IMR-90 (cell line): ENCODE data around the gene PAX3. TPM values are rescaled to one million over a fixed set of nuclear protein-coding genes. Genes with fewer than 3 reads are reported as not detected.

Experiments used
- ATAC-seq: fragments of 200-7000 bp; cut with Tn5 transposase; 2 replicates; pipeline ENCODE4 v1.9.1; 2020; ENCODE audit warnings: low read depth, mild to moderate bottlenecking, moderate library complexity
- BruUV-seq: library from RNA; stranded (reverse); fragments of 400-500 nt; replicated peaks from 2 replicates; lab custom pipeline; 2021; lab: Mats Ljungman, UMichigan
- CTCF ChIA-PET: fragments of 300-600 bp; formaldehyde crosslinking; extraction: SDS; loops from one replicate; lab custom pipeline; 2021; ENCODE audit warnings: antibody characterized with exemption; lab: Yijun Ruan, JAX
- POLR2A ChIA-PET: fragments of 300-600 bp; sonication (Branson Sonifier 250); formaldehyde crosslinking; loops from one replicate; lab custom pipeline; 2022; ENCODE audit warnings: antibody characterized with exemption; ENCODE audit not compliant: unreplicated experiment; lab: Charles Lee
- DNase-seq: peaks from one replicate; pipeline ENCODE4 v3.0.0; 2013
- H2AFZ ChIP-seq: replicated peaks from 2 replicates; pipeline ENCODE3; 2013; ENCODE audit warnings: low read length, mild to moderate bottlenecking; ENCODE audit not compliant: poor library complexity
- H2AK5ac ChIP-seq: 2 replicates; pipeline ENCODE4 v1.6.1; 2013; ENCODE audit warnings: low read depth, low read length, inconsistent platforms
- H2AK9ac ChIP-seq: replicated peaks from 2 replicates; pipeline ENCODE3; 2013; ENCODE audit warnings: mild to moderate bottlenecking, low read depth, low read length, moderate library complexity; ENCODE audit not compliant: poor library complexity
- H2BK120ac ChIP-seq: 2 replicates; pipeline ENCODE4 v1.6.1; 2013; ENCODE audit warnings: low read depth, low read length, inconsistent platforms
- H2BK15ac ChIP-seq: 3 replicates; pipeline ENCODE4 v1.6.1; 2013; ENCODE audit warnings: low read depth, low read length, inconsistent platforms
- H2BK20ac ChIP-seq: 2 replicates; pipeline ENCODE4 v1.6.1; 2013; ENCODE audit warnings: low read depth, mild to moderate bottlenecking, inconsistent platforms, low read length, moderate library complexity
- H2BK5ac ChIP-seq: 2 replicates; pipeline ENCODE4 v1.6.1; 2013; ENCODE audit warnings: mild to moderate bottlenecking, low read depth, low read length, inconsistent platforms; ENCODE audit not compliant: poor library complexity, severe bottlenecking
- H3K14ac ChIP-seq: replicated peaks from 2 replicates; pipeline ENCODE4 v1.6.1; 2013; ENCODE audit warnings: low read depth, low read length, inconsistent platforms
- H3K18ac ChIP-seq: 2 replicates; pipeline ENCODE4 v1.6.1; 2013; ENCODE audit warnings: low read depth, low read length, control low read depth
- H3K23ac ChIP-seq: 2 replicates; pipeline ENCODE4 v1.6.1; 2013; ENCODE audit warnings: low read depth, low read length, inconsistent platforms
- H3K27ac ChIP-seq: 2 replicates; pipeline ENCODE4 v1.5.1; 2013; ENCODE audit warnings: mild to moderate bottlenecking, control low read depth, low read length; ENCODE audit not compliant: insufficient read depth
- H3K27me3 ChIP-seq: 2 replicates; pipeline ENCODE4 v1.6.1; 2013; ENCODE audit warnings: low read length; ENCODE audit not compliant: control insufficient read depth, insufficient read depth
- H3K36me3 ChIP-seq: 2 replicates; pipeline ENCODE4 v1.6.1; 2013; ENCODE audit warnings: low read length, mixed read lengths; ENCODE audit not compliant: control insufficient read depth, insufficient read depth
- H3K4ac ChIP-seq: 2 replicates; pipeline ENCODE4 v1.6.1; 2013; ENCODE audit warnings: low read depth, low read length, inconsistent platforms
- H3K4me1 ChIP-seq: 2 replicates; pipeline ENCODE4 v1.6.1; 2013; ENCODE audit warnings: low read length, mixed read lengths; ENCODE audit not compliant: control insufficient read depth, insufficient read depth
- H3K4me2 ChIP-seq: 2 replicates; pipeline ENCODE4 v1.6.1; 2013; ENCODE audit warnings: low read depth, mild to moderate bottlenecking, control low read depth, low read length, moderate library complexity
- H3K4me3 ChIP-seq: 2 replicates; pipeline ENCODE4 v1.5.1; 2013; ENCODE audit warnings: low read depth, mild to moderate bottlenecking, control low read depth, low read length, moderate library complexity; ENCODE audit not compliant: insufficient read depth
- H3K56ac ChIP-seq: 2 replicates; pipeline ENCODE4 v1.6.1; 2013; ENCODE audit warnings: low read length, inconsistent platforms; ENCODE audit not compliant: insufficient read depth; ENCODE audit errors: extremely low read depth
- H3K79me1 ChIP-seq, 2 experiments: 2 replicates each; pipeline ENCODE4 v1.6.1; 2013; ENCODE audit warnings: low read length in 2 of 2, inconsistent platforms in 1 of 2, low read depth in 1 of 2
- H3K9ac ChIP-seq: 2 replicates; pipeline ENCODE4 v1.6.1; 2013; ENCODE audit warnings: low read depth, low read length, control low read depth
- H3K9me1 ChIP-seq: 2 replicates; pipeline ENCODE4 v1.6.1; 2013; ENCODE audit warnings: low read length, inconsistent platforms; ENCODE audit not compliant: insufficient read depth
- H3K9me3 ChIP-seq: 2 replicates; pipeline ENCODE4 v1.6.1; 2013; ENCODE audit warnings: low read length; ENCODE audit not compliant: control insufficient read depth, insufficient read depth
- H4K20me1 ChIP-seq: 2 replicates; pipeline ENCODE4 v1.6.1; 2013; ENCODE audit warnings: low read length, inconsistent platforms; ENCODE audit not compliant: insufficient read depth
- H4K5ac ChIP-seq: 2 replicates; pipeline ENCODE4 v1.6.1; 2013; ENCODE audit warnings: mild to moderate bottlenecking, low read depth, low read length, control low read depth
- H4K8ac ChIP-seq, 2 experiments: 2 replicates each; pipeline ENCODE4 v1.6.1; 2013; ENCODE audit warnings: low read depth in 2 of 2, low read length in 2 of 2, control low read depth in 1 of 2, inconsistent platforms in 1 of 2
- H4K91ac ChIP-seq: 2 replicates; pipeline ENCODE4 v1.6.1; 2013; ENCODE audit warnings: low read depth, low read length, inconsistent platforms; ENCODE audit not compliant: insufficient read depth
- BHLHE40 ChIP-seq: fragments of 150-350 bp; IDR thresholded peaks from 2 replicates; pipeline ENCODE4 v1.6.1; 2016; ENCODE audit warnings: mild to moderate bottlenecking, low read depth, low read length
- CEBPB ChIP-seq: IDR thresholded peaks from 2 replicates; pipeline ENCODE4 v1.6.1; 2012; ENCODE audit warnings: low read depth, low read length, improper control_type of control experiment
- CHD1 ChIP-seq: IDR thresholded peaks from 2 replicates; pipeline ENCODE4 v1.6.1; 2012; ENCODE audit warnings: low read depth, low read length, improper control_type of control experiment
- FOS ChIP-seq: fragments of 150-350 bp; IDR thresholded peaks from 2 replicates; pipeline ENCODE4 v1.6.1; 2016; ENCODE audit warnings: low read depth, low read length
- MAFK ChIP-seq: IDR thresholded peaks from 2 replicates; pipeline ENCODE4 v1.6.1; 2012; ENCODE audit warnings: low read depth, low read length, improper control_type of control experiment
- MXI1 ChIP-seq: IDR thresholded peaks from 2 replicates; pipeline ENCODE4 v1.6.1; 2012; ENCODE audit warnings: low read depth, mild to moderate bottlenecking, low read length, moderate library complexity, borderline replicate concordance
- POLR2A ChIP-seq: IDR thresholded peaks from 2 replicates; pipeline ENCODE4 v1.6.1; 2012; ENCODE audit warnings: mild to moderate bottlenecking, low read depth, low read length
- RAD21 ChIP-seq: IDR thresholded peaks from 2 replicates; pipeline ENCODE4 v1.6.1; 2012; ENCODE audit warnings: low read length, improper control_type of control experiment
- RCOR1 ChIP-seq: IDR thresholded peaks from 2 replicates; pipeline ENCODE4 v1.6.1; 2012; ENCODE audit warnings: mild to moderate bottlenecking, low read length, improper control_type of control experiment; ENCODE audit not compliant: insufficient replicate concordance
- SMC3 ChIP-seq: fragments of 150-350 bp; IDR thresholded peaks from 2 replicates; pipeline ENCODE4 v1.6.1; 2016; ENCODE audit warnings: low read depth, mild to moderate bottlenecking, antibody characterized with exemption, low read length, moderate library complexity
- WGBS, 2 experiments: methylation state at CpG; one replicate each; pipeline versions ENCODE4 v1.1.5 to v1.1.7; 2013; ENCODE audit warnings: missing lambda C conversion rate in 2 of 2; ENCODE audit not compliant: insufficient read length in 1 of 2; ENCODE audit errors: extremely low coverage in 2 of 2; 5-methylcytosine and 5-hydroxymethylcytosine counted together
- dilution Hi-C: fragments of 300-500 bp; cut with HindIII; formaldehyde crosslinking; loops from one replicate; pipeline ENCODE4 v1.14.3; 2018; ENCODE audit warnings: low sequenced_read_pairs; ENCODE audit not compliant: unreplicated experiment
- in situ Hi-C: fragments of 300-500 bp; cut with MboI; formaldehyde crosslinking; loops from 3 replicates; pipeline ENCODE4 v1.14.3; 2019; ENCODE audit warnings: low sequenced_read_pairs, inconsistent platforms, mixed read lengths
- intact Hi-C: fragments of 100-400 bp; cut with micrococcal nuclease; formaldehyde crosslinking; loops from 2 replicates; pipeline ENCODE4 v1.10.0; 2022
- polyA plus RNA-seq, 3 experiments: library from polyadenylated mRNA; depleted of rRNA; stranded (reverse); fragments of >200 nt; gene quantifications; 2 replicates each; pipeline ENCODE4 v1.2.3, GENCODE V29; 2012; ENCODE audit warnings: low replicate concordance in 1 of 3
- total RNA-seq: library from RNA; depleted of rRNA; stranded (reverse); fragments of >200 nt; gene quantifications from 2 replicates; pipeline ENCODE4 v1.2.3, GENCODE V29; 2012
- TF ChIP-seq, protein P1 (sequence below): conservative IDR thresholded peaks from 2 replicates; pipeline ENCODE4 v1.5.1; 2012; ENCODE audit warnings: mild to moderate bottlenecking, low read depth, low read length, improper control_type of control experiment
- TF ChIP-seq, protein P2 (sequence below): fragments of 150-350 bp; IDR thresholded peaks from 2 replicates; pipeline ENCODE4 v1.6.1; 2016; ENCODE audit warnings: low read depth, mild to moderate bottlenecking, low read length, moderate library complexity, borderline replicate concordance
- TF ChIP-seq, protein P3 (sequence below): fragments of 150-350 bp; IDR thresholded peaks from 2 replicates; pipeline ENCODE4 v1.6.1; 2017; ENCODE audit warnings: mild to moderate bottlenecking, antibody characterized with exemption, low read length, low read depth

PAX3 gene
- total and polyA plus RNA-seq, 2 of the 4 experiments (the other 2 are of a cell fraction): not detected

DNA sequence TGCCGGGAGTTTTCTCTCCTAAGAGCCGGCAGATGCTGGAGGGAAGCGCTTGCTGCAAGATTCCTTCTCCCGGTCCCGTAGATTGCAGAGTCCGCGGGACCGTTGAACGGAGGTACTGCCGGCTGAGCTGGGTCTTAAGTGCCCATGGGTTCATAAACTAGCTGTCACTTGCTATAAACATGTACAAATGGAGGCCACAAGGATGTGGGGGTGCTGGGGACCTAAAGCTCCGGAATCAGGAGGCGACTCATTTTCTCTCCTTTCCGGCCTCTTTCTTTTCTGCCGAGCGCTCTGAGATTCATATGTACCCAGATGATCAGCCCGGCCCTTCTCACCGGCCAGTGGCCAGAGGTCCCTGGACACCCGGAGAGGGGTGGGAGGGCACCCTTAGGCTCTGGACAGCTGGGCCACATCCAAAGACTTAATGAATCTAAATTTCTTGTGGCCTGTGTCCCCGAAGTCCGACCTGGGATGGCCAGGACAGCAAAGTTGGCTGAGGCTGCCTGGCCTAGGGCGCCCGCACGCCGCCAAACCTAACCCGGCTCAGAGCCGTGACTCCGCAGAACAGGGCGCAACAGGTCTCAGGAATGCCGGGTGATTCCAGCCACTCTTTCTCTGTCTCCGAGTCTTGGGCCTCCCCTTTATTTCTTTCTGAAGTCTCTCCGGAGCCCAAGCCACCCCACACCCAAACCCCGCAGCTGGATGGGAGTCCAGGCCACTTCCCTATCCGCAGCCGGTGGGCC lies 2.4 kb upstream of the PAX3 start (continued):
- TF ChIP-seq, protein P1, sequence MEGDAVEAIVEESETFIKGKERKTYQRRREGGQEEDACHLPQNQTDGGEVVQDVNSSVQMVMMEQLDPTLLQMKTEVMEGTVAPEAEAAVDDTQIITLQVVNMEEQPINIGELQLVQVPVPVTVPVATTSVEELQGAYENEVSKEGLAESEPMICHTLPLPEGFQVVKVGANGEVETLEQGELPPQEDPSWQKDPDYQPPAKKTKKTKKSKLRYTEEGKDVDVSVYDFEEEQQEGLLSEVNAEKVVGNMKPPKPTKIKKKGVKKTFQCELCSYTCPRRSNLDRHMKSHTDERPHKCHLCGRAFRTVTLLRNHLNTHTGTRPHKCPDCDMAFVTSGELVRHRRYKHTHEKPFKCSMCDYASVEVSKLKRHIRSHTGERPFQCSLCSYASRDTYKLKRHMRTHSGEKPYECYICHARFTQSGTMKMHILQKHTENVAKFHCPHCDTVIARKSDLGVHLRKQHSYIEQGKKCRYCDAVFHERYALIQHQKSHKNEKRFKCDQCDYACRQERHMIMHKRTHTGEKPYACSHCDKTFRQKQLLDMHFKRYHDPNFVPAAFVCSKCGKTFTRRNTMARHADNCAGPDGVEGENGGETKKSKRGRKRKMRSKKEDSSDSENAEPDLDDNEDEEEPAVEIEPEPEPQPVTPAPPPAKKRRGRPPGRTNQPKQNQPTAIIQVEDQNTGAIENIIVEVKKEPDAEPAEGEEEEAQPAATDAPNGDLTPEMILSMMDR: no peak

DNA sequence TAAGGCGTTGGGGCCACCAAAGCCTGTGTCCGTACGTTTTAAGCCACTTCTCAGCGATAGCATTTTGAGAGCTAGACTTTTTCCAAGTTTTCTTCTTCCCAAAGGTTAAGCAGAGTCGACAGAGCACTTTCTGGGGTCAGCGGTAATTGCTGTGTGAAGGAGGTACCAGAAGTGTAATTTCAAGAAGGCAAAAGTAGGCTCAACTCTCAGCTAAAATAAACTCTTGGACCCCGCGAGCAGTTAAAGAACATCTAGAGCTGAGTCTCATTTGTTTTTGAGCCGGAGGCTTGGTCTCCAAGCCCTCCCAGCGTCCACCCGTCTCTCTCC lies 1.9 kb upstream of the PAX3 start:
- Histone ChIP-seq H2BK15ac (no peak overlapping the region), H2AK5ac (no peak overlapping the region), H2AK9ac (no peak overlapping the region), H2AFZ (no peak overlapping the region), H3K9ac (no peak overlapping the region), H3K4me1 (peaks cover 2% of the 10 kb centered on the region; the same call in 1 of the 2 replicates), H3K4ac (no peak overlapping the region), H2BK120ac (no peak overlapping the region), H3K23ac (no peak overlapping the region), H3K36me3 (no peaks in the 10 kb centered on the region), H3K18ac (no peak overlapping the region), H3K9me3 (peaks cover 25% of the 10 kb centered on the region), H4K8ac (no peak overlapping the region), H3K4me3 (no peak overlapping the region), H3K79me1 (no peaks in the 10 kb centered on the region), H2BK20ac (no peak overlapping the region), H4K5ac (no peak overlapping the region), H3K14ac (no peak overlapping the region), H3K9me1 (no peaks in the 10 kb centered on the region), H3K56ac (no peak overlapping the region), H3K27me3 (peaks cover 99% of the 10 kb centered on the region), H4K91ac (no peak overlapping the region), H2BK5ac (no peak overlapping the region), H3K27ac (no peak overlapping the region), H4K20me1 (no peaks in the 10 kb centered on the region), H3K4me2 (no peak overlapping the region)
- 7% methylated on average over 3 of the region's 11 CpGs; no CpG with 5 or more reads in 1 of the 2 experiments for WGBS, 2 experiments
- dilution Hi-C loops: no loop called here
- CTCF ChIA-PET: no interaction called here
- DNase-seq: no peak
- no TSS peak for BruUV-seq
- POLR2A ChIA-PET: no interaction called here
- intact Hi-C loops: no loop called here
- in situ Hi-C loops: no loop called here
- ATAC-seq: no peak
- TF ChIP-seq RAD21 (no peak), MAFK (no peak), MXI1 (no peak), FOS (no peak), RCOR1 (no peak), CHD1 (no peak), CEBPB (no peak), SMC3 (no peak), POLR2A (no peak), BHLHE40 (no peak)
- TF ChIP-seq, protein P2, sequence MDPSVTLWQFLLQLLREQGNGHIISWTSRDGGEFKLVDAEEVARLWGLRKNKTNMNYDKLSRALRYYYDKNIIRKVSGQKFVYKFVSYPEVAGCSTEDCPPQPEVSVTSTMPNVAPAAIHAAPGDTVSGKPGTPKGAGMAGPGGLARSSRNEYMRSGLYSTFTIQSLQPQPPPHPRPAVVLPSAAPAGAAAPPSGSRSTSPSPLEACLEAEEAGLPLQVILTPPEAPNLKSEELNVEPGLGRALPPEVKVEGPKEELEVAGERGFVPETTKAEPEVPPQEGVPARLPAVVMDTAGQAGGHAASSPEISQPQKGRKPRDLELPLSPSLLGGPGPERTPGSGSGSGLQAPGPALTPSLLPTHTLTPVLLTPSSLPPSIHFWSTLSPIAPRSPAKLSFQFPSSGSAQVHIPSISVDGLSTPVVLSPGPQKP: no peak
- TF ChIP-seq, protein P3, sequence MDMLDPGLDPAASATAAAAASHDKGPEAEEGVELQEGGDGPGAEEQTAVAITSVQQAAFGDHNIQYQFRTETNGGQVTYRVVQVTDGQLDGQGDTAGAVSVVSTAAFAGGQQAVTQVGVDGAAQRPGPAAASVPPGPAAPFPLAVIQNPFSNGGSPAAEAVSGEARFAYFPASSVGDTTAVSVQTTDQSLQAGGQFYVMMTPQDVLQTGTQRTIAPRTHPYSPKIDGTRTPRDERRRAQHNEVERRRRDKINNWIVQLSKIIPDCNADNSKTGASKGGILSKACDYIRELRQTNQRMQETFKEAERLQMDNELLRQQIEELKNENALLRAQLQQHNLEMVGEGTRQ: no peak
